GM21423 (cell line): ENCODE measurements around the gene ADAMTSL1.

ENCODE experiments used
- ATAC-seq: cut with Tn5 transposase; IDR thresholded peaks from one replicate; pipeline ENCODE4 v1.9.1; 2021; ENCODE audit warnings: mild to moderate bottlenecking, moderate library complexity; ENCODE audit not compliant: unreplicated experiment

ADAMTSL1 gene

DNA sequence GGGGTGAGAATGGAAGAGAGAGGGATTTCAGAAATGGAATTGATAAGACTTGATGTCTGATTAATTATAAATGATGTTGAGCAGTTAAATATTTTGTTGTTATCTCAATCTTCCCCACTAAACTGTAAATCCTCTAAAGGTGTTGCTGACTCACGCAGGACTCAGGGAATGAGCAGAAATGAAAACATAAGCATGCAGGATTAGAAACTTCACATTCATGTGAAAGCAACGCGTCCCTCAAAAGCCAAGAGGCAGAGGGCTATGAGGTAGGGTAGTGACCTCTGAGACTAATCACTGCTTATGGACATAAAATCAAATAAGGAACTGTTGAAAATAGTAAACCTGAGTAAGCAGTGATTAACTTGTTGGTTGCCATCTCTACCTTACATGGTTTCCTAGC is 21.1 kb downstream of the ADAMTSL1 start:
- no peak for ATAC-seq

DNA sequence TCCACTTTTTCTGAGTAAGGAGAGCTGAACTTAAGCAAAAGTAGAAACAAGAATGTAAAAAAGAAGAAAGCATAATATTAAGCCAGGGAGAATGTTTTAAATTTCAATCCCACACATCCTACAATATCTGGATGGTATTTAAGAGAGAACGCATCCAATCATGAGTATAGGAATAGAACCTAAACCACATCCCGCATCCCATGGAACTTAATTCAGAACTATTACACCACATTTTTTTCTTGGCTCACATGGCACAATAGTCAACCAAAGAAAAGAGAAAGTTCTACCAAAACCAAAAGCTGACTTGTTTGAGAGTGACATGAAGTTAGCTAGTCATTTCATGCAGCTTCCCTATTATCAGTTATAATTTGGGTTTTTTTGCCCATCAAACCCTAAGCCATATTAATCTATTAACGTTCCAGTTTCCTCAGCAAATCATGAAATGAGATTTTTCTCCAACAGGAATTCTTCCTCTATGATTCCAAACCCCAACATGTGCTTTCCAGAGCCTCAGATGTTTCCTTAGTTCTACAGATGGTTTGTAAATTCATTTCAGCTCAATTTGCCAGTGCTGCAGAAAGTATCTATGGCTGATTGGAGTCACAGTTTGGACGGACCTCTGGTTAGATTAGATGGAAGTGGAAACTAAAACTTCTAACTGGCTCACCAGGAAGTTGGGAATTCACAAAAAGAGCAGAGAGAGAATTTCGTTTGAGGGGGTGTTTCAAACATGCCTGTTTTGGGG is 22.5 kb downstream of the ADAMTSL1 start:
- ATAC-seq, result no peak

DNA sequence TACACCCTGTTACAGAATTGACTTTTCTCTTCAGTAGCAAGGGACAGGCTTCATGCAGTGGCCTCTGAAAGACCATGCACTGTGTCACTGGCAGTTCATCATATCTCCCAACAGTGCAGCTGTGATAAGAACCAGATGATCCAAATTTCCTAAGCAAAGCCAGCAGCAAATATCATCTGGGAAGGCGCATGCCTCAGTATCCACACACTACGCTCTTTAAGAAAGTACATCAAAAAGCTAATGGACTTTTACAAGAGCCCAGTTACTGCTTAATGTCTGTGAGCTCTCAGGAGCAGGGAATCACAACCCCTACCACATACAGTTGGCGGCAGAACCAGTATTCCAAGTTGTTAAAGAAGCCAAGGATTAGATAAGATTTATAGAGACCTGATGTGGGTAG is 25.1 kb downstream of the ADAMTSL1 start:
- no peak for ATAC-seq

DNA sequence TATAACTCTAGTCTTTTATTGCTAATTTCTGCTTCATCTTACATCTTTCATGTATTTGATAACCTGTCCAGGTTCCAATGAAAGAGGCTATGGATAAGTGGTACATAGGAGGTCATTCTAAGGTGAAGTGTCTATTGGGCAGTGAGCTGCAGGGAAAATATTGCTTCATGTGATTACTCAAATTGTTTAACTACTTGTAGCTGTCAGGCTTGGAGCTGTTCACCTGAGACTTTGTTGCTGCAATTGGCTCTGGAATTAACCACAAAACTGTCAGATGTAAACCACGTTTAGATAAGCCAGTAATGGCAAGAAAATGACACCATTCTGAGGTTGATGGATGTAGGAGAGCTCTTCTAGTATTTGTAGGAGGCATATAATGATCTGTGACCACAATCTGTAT is 26.0 kb downstream of the ADAMTSL1 start:
- ATAC-seq, result no peak

DNA sequence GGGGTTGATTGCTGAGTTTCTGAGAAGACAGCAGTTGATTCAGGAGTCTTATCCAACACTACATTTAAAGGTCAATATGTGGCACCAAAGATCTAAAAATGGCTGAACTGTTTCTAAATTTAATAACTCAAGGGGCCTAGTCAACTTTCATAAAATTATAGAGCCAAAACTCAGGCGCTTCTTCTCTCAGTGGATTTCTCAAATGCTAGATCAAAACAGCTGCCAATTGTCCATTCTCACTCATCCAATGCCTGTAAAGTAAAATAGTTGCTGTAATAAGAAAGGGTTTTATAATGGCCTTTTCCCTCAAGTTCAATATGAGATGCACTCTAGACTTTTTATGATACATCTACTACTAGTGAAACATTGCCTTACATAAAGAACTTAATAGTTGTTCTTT is 26.5 kb downstream of the ADAMTSL1 start:
- no peak for ATAC-seq

- ATAC-seq, result no peak
Measured at GRCh38 chr9:18501949-18502348, 28.0 kb downstream of the ADAMTSL1 start.

DNA sequence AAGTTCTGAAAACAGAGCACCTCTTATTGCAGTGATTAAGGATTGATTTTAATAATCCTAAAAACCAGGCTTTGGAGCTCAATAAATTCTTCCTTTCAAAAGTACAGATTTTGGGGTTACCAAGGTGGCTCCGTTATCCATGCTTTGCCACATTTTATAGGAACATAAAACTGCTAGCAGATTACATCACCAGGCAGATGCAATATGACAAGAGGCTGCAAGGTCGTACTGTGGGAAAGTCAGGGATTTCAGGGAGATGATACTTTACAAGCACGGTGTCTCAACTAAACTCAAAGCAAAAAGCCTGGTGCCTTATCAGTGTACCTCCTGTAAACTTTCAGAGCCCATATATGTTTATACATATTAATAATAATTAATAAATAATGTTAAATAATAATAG is 28.6 kb downstream of the ADAMTSL1 start:
- no peak for ATAC-seq

DNA sequence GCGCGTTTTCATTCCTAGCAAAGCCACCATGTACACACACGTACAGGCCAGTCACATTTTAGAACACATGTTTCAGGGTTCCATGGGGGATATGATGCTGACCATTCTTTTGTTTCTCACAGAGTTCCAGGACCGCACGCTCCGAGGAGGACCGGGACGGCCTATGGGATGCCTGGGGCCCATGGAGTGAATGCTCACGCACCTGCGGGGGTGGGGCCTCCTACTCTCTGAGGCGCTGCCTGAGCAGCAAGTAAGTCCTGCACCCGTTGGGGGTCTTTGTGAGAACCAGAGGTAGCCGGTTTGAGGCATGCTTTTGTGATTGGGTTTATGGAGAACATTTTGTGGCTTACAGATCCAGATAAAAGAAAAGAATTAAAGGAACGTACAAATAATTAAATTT is 30.8 kb downstream of the ADAMTSL1 start:
- no peak for ATAC-seq

- no peak for ATAC-seq
Measured at GRCh38 chr9:18507151-18507550, 33.2 kb downstream of the ADAMTSL1 start.

- no peak for ATAC-seq
Measured at GRCh38 chr9:18516514-18516913, 42.6 kb downstream of the ADAMTSL1 start.

GRCh38 chr9:18516965-18517364 is 43.0 kb downstream of the ADAMTSL1 start:
- no peak for ATAC-seq

DNA sequence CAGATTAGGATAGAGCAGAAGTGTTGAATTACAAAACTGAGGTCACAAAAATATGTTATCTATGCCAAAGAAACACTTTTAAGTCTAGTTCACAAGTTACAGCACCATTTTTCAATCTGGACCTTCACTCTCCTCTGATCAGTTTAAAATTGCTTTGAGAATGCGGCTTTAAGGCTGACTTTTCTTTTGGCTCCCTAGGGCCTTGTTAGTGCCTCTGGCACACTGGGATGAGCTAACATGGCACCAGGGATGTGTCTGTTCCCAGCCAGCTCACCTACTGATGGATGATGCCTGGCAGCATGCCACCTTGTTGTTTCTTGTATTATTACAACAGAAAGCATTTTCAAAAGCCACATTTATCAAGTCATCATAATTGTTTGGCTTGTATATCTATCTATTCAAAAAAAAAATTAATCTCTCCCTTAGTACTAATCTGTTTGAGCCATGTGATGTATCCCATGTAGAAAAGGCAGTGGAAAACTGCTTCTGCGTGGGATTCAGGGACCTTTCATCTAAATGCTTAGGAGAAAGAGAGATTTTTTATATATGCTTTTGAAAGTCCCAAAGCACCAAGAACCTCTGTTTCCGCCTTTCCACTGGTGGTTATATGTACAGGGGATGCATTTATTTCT is 46.6 kb downstream of the ADAMTSL1 start:
- ATAC-seq, result no peak

GRCh38 chr9:18526685-18527084 is 52.7 kb downstream of the ADAMTSL1 start:
- ATAC-seq, result no peak

GRCh38 chr9:18531136-18532065 is 57.4 kb downstream of the ADAMTSL1 start:
- no peak for ATAC-seq

GRCh38 chr9:18534611-18535010 is 60.7 kb downstream of the ADAMTSL1 start:
- ATAC-seq, result no peak

DNA sequence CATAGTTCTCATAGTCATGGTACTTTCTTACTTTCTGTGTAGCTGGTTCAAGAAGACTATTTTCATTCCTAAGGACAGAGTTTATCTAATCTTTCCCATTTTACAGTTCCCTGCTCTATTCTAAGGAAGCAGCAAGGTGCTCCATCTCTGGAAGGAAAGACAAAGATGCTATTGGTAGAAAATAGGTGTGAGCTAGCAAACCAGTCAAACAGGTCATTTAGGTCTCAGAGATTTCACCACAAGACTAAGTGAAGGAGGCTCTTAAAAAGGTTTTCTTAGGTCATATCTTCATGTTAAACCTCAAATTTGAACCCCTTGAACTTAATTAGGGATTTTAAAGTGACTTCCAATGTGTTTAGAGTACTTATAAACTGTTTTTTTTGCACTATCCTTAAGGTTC is 62.6 kb downstream of the ADAMTSL1 start:
- no peak for ATAC-seq

DNA sequence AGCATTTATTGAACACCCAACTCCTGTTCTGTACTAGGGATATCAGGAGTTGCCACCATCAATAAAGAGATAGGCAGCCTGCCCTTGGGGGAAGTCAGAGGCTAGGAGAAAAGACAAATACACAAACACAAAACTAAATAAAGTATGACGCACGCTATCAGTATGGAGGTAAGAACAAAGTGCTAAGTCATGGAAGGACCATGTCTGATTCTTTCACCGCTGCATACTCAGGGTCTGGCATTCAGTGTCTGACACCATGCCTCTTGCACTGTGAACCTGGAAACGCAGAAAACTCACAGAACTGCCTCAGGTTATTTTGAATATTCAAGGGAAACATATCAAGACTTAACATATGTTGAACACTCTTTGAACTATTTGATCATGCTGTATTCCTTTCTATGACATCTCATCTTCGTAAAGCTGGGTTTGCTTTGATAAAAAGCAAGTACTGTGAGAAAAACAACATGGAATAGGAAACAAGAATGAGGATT is 65.3 kb downstream of the ADAMTSL1 start:
- ATAC-seq, result no peak

- ATAC-seq, result no peak
Measured at GRCh38 chr9:18542837-18543405, 69.0 kb downstream of the ADAMTSL1 start.

DNA sequence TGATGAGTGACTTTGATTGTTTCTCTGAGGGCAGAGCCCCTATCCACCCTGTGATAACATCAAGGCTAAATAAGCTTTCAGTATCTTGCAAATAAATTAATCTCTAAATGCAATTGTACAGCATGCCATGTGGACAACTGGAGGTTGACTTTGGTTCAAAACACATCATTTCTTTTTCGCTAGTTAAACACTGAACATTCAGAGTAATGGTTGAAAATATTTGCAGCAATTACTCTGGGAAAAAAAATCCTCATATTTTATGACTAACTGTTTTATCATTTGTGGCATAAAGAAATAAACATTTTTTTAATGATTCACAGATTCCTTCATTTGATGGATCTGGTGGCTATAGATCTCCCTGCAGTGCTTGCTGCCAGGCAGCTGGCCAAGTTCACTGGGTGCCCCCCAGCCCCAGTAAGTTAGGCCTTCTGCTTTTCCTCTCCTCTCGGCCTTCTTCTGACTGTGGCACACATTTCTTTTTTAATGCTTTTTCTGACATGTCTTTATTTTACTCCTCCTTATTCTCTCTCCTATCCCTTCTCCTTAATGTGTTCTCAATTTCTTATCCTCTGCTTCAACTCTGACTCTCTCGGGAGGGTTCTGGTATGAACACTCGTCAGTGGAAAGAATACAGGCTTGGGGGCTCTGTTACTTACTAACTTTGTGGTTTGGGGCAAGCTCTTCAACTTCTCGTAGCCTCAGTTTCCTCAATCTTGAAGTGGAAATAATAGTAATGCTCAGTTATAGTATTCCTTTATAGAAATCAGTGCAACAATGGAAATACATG is 69.6 kb downstream of the ADAMTSL1 start:
- no peak for ATAC-seq

DNA sequence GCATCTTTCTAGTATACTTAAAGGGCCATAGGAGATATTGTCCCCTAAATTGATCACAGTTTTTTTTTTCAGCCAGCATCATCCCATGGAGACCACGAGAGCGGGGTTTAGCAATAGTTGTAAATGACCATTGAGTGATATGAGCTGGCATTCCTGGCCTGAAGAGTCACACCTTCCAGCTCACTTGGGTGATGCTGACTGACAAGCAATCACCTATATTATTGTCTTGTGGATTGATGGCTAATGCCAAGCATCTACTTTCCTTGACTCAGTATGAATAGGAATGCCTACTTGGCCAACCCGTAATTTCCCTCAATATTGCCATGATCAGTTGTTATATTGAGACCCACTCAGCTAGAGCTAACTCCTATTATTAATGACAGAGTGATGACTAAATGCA is 70.5 kb downstream of the ADAMTSL1 start:
- no peak for ATAC-seq
